PFSK-1 (cell line): ENCODE results near the gene IGFALS.

Source experiments
- POLR2AphosphoS5 ChIP-seq: IDR thresholded peaks from 2 replicates; pipeline ENCODE4 v1.6.1; 2012; ENCODE audit warnings: low read depth, mild to moderate bottlenecking, control low read depth, low read length, moderate library complexity
- REST ChIP-seq, 2 experiments: IDR thresholded peaks; 2 replicates each; pipeline versions ENCODE4 v1.6.1 to v1.8.0; 2011 to 2012; ENCODE audit warnings: low read depth in 2 of 2, low read length in 2 of 2, control low read depth in 1 of 2, inconsistent platforms in 1 of 2, mild to moderate bottlenecking in 1 of 2, moderate library complexity in 1 of 2; ENCODE audit not compliant: insufficient read depth in 1 of 2

- TF ChIP-seq POLR2AphosphoS5 (no peak), REST (IDR thresholded peaks at IDR 0.05; ENCODE audit: insufficient read depth in 1 of 2, low read depth in 2 of 2, low read length in 2 of 2) (no peak)
Measured at GRCh38 chr16:1788095-1788707, 5.3 kb downstream of the IGFALS start.
